ENCODE measurements around the gene LPAR5. TPM values are rescaled to one million over a fixed set of nuclear protein-coding genes. Genes with fewer than 3 reads are reported as not detected.
A peak's percentile ranks its signal among the peaks of the same experiment; 100 is the strongest.

LPAR5 gene
- total RNA-seq, 1 experiment from 2014 or later, result 2.5 TPM

- no peak for TF ChIP-seq CTCF (IDR thresholded peaks at IDR 0.05; ENCODE audit: unreplicated experiment)
- Mint-ChIP-seq H3K27me3 (ENCODE audit: unreplicated experiment) (peaks cover 29% of the 10 kb centered on the region), H3K4me1 (ENCODE audit: low read depth, unreplicated experiment) (peaks cover 17% of the 10 kb centered on the region), H3K4me3 (ENCODE audit: low read depth, unreplicated experiment) (no peak overlapping the region), H3K9me3 (ENCODE audit: low read depth, unreplicated experiment) (peaks cover 2% of the 10 kb centered on the region), H3K27ac (ENCODE audit: unreplicated experiment) (no peak overlapping the region), H3K36me3 (ENCODE audit: insufficient read depth, unreplicated experiment) (peaks cover 5% of the 10 kb centered on the region)
- intact Hi-C loops (cut with micrococcal nuclease; ENCODE audit: unreplicated experiment), result no loop called here
- CTCF ChIA-PET, result no interaction called here
- no peak for DNase-seq
- no TSS peak for BruUV-seq (replicated peaks)
Observed at GRCh38 chr12:6638305-6638704, 2.5 kb upstream of the LPAR5 start.

- no peak for TF ChIP-seq CTCF (IDR thresholded peaks at IDR 0.05; ENCODE audit: unreplicated experiment)
- peaks cover 2% of the 10 kb centered on the region for H3K27me3 Mint-ChIP-seq (ENCODE audit: unreplicated experiment)
- intact Hi-C loops (cut with micrococcal nuclease; ENCODE audit: unreplicated experiment), result no loop called here
- H3K27ac Mint-ChIP-seq (ENCODE audit: unreplicated experiment), result peak overlapping the region; percentile 42
- peaks cover 5% of the 10 kb centered on the region for H3K36me3 Mint-ChIP-seq (ENCODE audit: insufficient read depth, unreplicated experiment)
- CTCF ChIA-PET, result interaction anchor here (0.6 to 1.0 kb wide), 3 partner anchors 22 to 82 kb away, joined by 4 to 5 read pairs (median 4); no protein-coding TSS in a partner anchor
- H3K9me3 Mint-ChIP-seq (ENCODE audit: low read depth, unreplicated experiment), result no peaks in the 10 kb centered on the region
- peak overlapping the region; percentile 76 for H3K4me3 Mint-ChIP-seq (ENCODE audit: low read depth, unreplicated experiment)
- BruUV-seq (replicated peaks), result TSS peak; percentile 88
- DNase-seq, result no peak
- peaks cover 17% of the 10 kb centered on the region for H3K4me1 Mint-ChIP-seq (ENCODE audit: low read depth, unreplicated experiment)
Observed at GRCh38 chr12:6635375-6635855, 344 bp downstream of the LPAR5 start.

- Mint-ChIP-seq H3K36me3 (ENCODE audit: insufficient read depth, unreplicated experiment) (peaks cover 5% of the 10 kb centered on the region), H3K4me1 (ENCODE audit: low read depth, unreplicated experiment) (peaks cover 17% of the 10 kb centered on the region), H3K4me3 (ENCODE audit: low read depth, unreplicated experiment) (no peak overlapping the region), H3K27me3 (ENCODE audit: unreplicated experiment) (no peaks in the 10 kb centered on the region), H3K27ac (ENCODE audit: unreplicated experiment) (no peak overlapping the region), H3K9me3 (ENCODE audit: low read depth, unreplicated experiment) (no peaks in the 10 kb centered on the region)
- TF ChIP-seq CTCF (IDR thresholded peaks at IDR 0.05; ENCODE audit: unreplicated experiment), result no peak
- no peak for DNase-seq
- intact Hi-C loops (cut with micrococcal nuclease; ENCODE audit: unreplicated experiment), result no loop called here
- no TSS peak for BruUV-seq (replicated peaks)
- CTCF ChIA-PET, result no interaction called here
Observed at GRCh38 chr12:6632026-6632983, 3.5 kb downstream of the LPAR5 start.

GRCh38 chr12:6631549-6631961, 4.2 kb downstream of the LPAR5 start:
- DNase-seq, result no peak
- Mint-ChIP-seq H3K9me3 (ENCODE audit: low read depth, unreplicated experiment) (no peaks in the 10 kb centered on the region), H3K4me3 (ENCODE audit: low read depth, unreplicated experiment) (no peak overlapping the region), H3K27ac (ENCODE audit: unreplicated experiment) (no peak overlapping the region), H3K36me3 (ENCODE audit: insufficient read depth, unreplicated experiment) (peaks cover 5% of the 10 kb centered on the region), H3K4me1 (ENCODE audit: low read depth, unreplicated experiment) (peaks cover 15% of the 10 kb centered on the region), H3K27me3 (ENCODE audit: unreplicated experiment) (no peaks in the 10 kb centered on the region)
- BruUV-seq (replicated peaks), result no TSS peak
- intact Hi-C loops (cut with micrococcal nuclease; ENCODE audit: unreplicated experiment), result no loop called here
- CTCF ChIA-PET, result no interaction called here
- TF ChIP-seq CTCF (IDR thresholded peaks at IDR 0.05; ENCODE audit: unreplicated experiment), result no peak
